Urinary bladder (tissue), 4 donors: ENCODE results near the gene MESP2. TPM values are rescaled to one million over a fixed set of nuclear protein-coding genes. Genes with fewer than 3 reads are reported as not detected.

Source experiments
- DNase-seq: peaks from one replicate; pipeline ENCODE4 v3.0.0-alpha.2; 2015; ENCODE audit errors: extremely low spot score
- H3K27ac ChIP-seq: one replicate; pipeline ENCODE4 v1.5.1; 2013; ENCODE audit warnings: low read depth, mild to moderate bottlenecking, moderate library complexity
- H3K36me3 ChIP-seq: one replicate; pipeline ENCODE4 v1.6.1; 2013; ENCODE audit warnings: mild to moderate bottlenecking, moderate library complexity; ENCODE audit not compliant: insufficient read depth
- H3K4me1 ChIP-seq: one replicate; pipeline ENCODE4 v1.6.1; 2013; ENCODE audit warnings: mild to moderate bottlenecking, moderate library complexity; ENCODE audit not compliant: insufficient read depth
- H3K4me3 ChIP-seq: one replicate; pipeline ENCODE4 v1.5.1; 2013; ENCODE audit warnings: low read depth, low read length
- WGBS: extraction: QIAGEN DNeasy Blood & Tissue Kit; methylation state at CpG from one replicate; pipeline ENCODE4 v1.1.7; 2013; 5-methylcytosine and 5-hydroxymethylcytosine counted together
- polyA plus RNA-seq: library from polyadenylated mRNA; stranded (reverse); fragments of 200-250 nt; gene quantifications from one replicate; pipeline ENCODE4 v1.2.3, GENCODE V29; 2013
- total RNA-seq: library from RNA; depleted of rRNA; stranded (reverse); fragments of >200 nt; gene quantifications from one replicate; pipeline ENCODE4 v1.2.3, GENCODE V29; 2014
- donor health status: healthy with polysubstance abuse.
- donor health status: healthy.

The MESP2 gene, protein sequence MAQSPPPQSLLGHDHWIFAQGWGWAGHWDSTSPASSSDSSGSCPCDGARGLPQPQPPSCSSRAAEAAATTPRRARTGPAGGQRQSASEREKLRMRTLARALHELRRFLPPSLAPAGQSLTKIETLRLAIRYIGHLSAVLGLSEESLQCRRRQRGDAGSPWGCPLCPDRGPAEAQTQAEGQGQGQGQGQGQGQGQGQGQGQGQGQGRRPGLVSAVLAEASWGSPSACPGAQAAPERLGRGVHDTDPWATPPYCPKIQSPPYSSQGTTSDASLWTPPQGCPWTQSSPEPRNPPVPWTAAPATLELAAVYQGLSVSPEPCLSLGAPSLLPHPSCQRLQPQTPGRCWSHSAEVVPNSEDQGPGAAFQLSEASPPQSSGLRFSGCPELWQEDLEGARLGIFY
- total RNA-seq (not detected), polyA plus RNA-seq (0.10 TPM)

- Histone ChIP-seq H3K4me1 (no peaks in the 10 kb centered on the region), H3K27ac (no peak within 1 kb of the TSS), H3K4me3 (peak within 1 kb of the TSS; percentile 16), H3K36me3 (no peaks in the 10 kb centered on the region)
- no peak for DNase-seq
- WGBS = 9% methylated on average over 82 of the region's 82 CpGs
These were observed at the start of gene MESP2 for GRCh38 chr15:89776274-89777072. TSS of gene MESP2 (plus strand) at chr15:89776332. CDS start at chr15:89776358, 26 bp downstream.

DNA sequence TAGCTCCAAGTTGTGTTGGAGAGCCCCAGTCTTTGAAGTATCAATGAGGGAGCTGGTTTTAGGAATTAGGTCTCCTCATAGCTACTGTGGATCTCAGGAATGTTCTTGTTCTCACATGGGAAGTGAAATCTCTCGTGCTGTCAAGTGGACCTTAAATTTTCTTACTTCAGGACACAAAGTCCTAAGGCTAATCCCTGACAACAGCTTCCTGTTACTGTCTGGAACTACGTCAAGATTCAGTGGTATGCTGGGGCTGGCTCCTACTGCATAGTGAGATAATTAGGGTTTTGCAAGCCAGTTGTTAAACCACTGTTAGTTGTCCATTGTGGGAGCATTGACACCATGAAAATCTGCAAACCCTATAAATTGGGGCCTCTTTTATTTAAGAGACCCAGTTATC, 47.9 kb upstream of the MESP2 start:
- Histone ChIP-seq H3K4me3 (no peak overlapping the region), H3K4me1 (no peaks in the 10 kb centered on the region), H3K36me3 (no peaks in the 10 kb centered on the region), H3K27ac (no peak overlapping the region)
- 27% methylated on average over 2 of the region's 2 CpGs for WGBS
- DNase-seq = no peak

- no peaks in the 10 kb centered on the region for H3K4me1 ChIP-seq
- H3K4me3 ChIP-seq = no peak overlapping the region
- no peak overlapping the region for H3K27ac ChIP-seq
- DNase-seq = no peak
- 89% methylated on average over 5 of the region's 5 CpGs for WGBS
- H3K36me3 ChIP-seq = no peaks in the 10 kb centered on the region
These were observed 44.9 kb upstream of the MESP2 start for GRCh38 chr15:89731275-89731674.

GRCh38 chr15:89732451-89733172, 43.5 kb upstream of the MESP2 start:
- no peak for DNase-seq
- 47% methylated on average over 8 of the region's 8 CpGs for WGBS
- Histone ChIP-seq H3K36me3 (no peaks in the 10 kb centered on the region), H3K27ac (no peak overlapping the region), H3K4me1 (no peaks in the 10 kb centered on the region), H3K4me3 (no peak overlapping the region)

- DNase-seq = no peak
- WGBS = 56% methylated on average over 4 of the region's 4 CpGs
- H3K4me1 ChIP-seq = no peaks in the 10 kb centered on the region
- H3K4me3 ChIP-seq = no peak overlapping the region
- no peak overlapping the region for H3K27ac ChIP-seq
- no peaks in the 10 kb centered on the region for H3K36me3 ChIP-seq
These were observed 40.4 kb upstream of the MESP2 start for GRCh38 chr15:89735773-89736172.

- H3K4me1 ChIP-seq = no peaks in the 10 kb centered on the region
- H3K4me3 ChIP-seq = no peak overlapping the region
- WGBS = 8% methylated on average over 8 of the region's 8 CpGs
- peak; percentile 56 for DNase-seq
- no peak overlapping the region for H3K27ac ChIP-seq
- no peaks in the 10 kb centered on the region for H3K36me3 ChIP-seq
These were observed 36.0 kb upstream of the MESP2 start for GRCh38 chr15:89740137-89740536.

DNA sequence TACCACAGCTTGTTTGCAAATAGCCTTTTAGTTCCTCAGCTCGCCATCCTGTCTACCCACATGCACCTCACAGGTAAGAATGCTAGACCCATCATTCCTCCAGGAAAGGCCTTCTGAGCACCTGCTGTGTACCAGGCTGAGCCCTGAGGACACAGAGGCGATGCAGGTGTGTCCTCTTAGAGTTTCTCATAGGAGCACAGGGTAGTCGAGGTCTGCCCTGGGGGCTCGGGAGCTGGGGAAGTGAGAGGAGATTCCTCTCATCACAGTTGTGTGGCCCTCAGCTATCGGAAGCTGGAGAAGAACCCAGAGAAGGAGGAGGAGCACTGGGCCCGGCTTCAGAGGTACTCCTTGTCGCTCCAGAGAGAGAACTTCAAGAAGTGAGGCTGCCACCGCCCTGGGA, 33.1 kb upstream of the MESP2 start:
- WGBS = 85% methylated on average over 8 of the region's 8 CpGs
- no peak overlapping the region for H3K4me3 ChIP-seq
- no peaks in the 10 kb centered on the region for H3K4me1 ChIP-seq
- no peaks in the 10 kb centered on the region for H3K36me3 ChIP-seq
- DNase-seq = no peak
- no peak overlapping the region for H3K27ac ChIP-seq

DNA sequence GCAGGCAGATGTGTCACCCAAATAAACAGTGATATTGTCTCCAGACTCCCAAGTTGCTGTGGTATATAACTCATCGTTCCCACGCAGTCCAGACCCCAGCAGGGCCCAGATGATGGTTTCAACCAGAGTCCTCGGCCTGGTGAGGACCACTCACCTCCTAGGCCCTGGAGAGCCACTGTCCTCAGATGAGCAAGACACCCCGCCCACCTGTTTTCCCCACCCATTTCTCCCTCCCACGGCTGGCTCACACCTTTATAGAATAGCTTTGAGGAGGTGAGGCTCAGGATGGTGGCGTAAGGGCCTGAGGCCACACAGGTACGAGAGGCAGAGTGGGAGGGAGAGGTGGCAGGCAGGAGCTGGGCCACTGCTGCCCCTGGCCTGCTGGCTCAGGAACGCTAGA, 32.5 kb upstream of the MESP2 start:
- DNase-seq = no peak
- Histone ChIP-seq H3K4me1 (no peaks in the 10 kb centered on the region), H3K27ac (no peak overlapping the region), H3K4me3 (no peak overlapping the region), H3K36me3 (no peaks in the 10 kb centered on the region)
- WGBS = 86% methylated on average over 8 of the region's 8 CpGs

GRCh38 chr15:89745131-89745530, 31.0 kb upstream of the MESP2 start:
- 81% methylated on average over 13 of the region's 13 CpGs for WGBS
- H3K36me3 ChIP-seq = no peaks in the 10 kb centered on the region
- no peak overlapping the region for H3K4me3 ChIP-seq
- no peaks in the 10 kb centered on the region for H3K4me1 ChIP-seq
- DNase-seq = no peak
- no peak overlapping the region for H3K27ac ChIP-seq

- H3K36me3 ChIP-seq = no peaks in the 10 kb centered on the region
- H3K4me1 ChIP-seq = no peaks in the 10 kb centered on the region
- no peak overlapping the region for H3K4me3 ChIP-seq
- H3K27ac ChIP-seq = no peak overlapping the region
- WGBS = 26% methylated on average over 1 of the region's 1 CpG
- DNase-seq = no peak
These were observed 30.4 kb upstream of the MESP2 start for GRCh38 chr15:89745768-89746167.

DNA sequence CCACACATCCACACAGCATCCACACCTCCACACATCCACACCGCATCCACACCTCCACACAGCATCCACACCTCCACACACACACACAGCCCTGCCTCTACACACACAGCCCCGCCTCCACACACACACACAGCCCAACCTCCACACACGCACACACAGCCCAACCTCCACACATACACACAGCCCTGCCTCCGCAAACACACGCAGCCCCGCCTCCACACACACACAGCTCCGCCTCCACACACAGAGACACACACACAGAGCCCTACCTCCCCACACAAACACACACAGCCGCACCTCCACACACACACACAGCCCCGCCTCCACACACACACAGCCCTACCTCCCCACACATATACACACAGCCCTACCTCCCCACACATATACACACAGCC, 29.7 kb upstream of the MESP2 start:
- Histone ChIP-seq H3K36me3 (no peaks in the 10 kb centered on the region), H3K4me1 (no peaks in the 10 kb centered on the region), H3K27ac (no peak overlapping the region), H3K4me3 (no peak overlapping the region)
- WGBS = 73% methylated on average over 9 of the region's 9 CpGs
- DNase-seq = no peak

- H3K4me1 ChIP-seq = no peaks in the 10 kb centered on the region
- DNase-seq = no peak
- no peak overlapping the region for H3K27ac ChIP-seq
- H3K4me3 ChIP-seq = no peak overlapping the region
- H3K36me3 ChIP-seq = no peaks in the 10 kb centered on the region
- 54% methylated on average over 28 of the region's 28 CpGs for WGBS
These were observed 28.1 kb upstream of the MESP2 start for GRCh38 chr15:89747708-89748682.

- Histone ChIP-seq H3K27ac (no peak overlapping the region), H3K4me1 (no peaks in the 10 kb centered on the region), H3K36me3 (no peaks in the 10 kb centered on the region), H3K4me3 (no peak overlapping the region)
- WGBS = 83% methylated on average over 7 of the region's 7 CpGs
- no peak for DNase-seq
These were observed 27.1 kb upstream of the MESP2 start for GRCh38 chr15:89749054-89749453.
